Nucleus accumbens (tissue), 56 donors: ENCODE measurements around the gene IBTK.
"Not testable (repeated sequence)": the region's sequence is repeated elsewhere in the genome, so short reads cannot be mapped to it uniquely, and the experiment has no call there.

Source experiments
- DNase-seq, 56 donors: peaks; one replicate each; lab custom pipeline; 2025; lab: John Stamatoyannopoulos, UW

Gene IBTK

GRCh38 chr6:82179415-82179814, 68.1 kb downstream of the IBTK start:
- DNase-seq: no peak

- DNase-seq: no peak
Observed at GRCh38 chr6:82178759-82179112, 68.8 kb downstream of the IBTK start.

DNA sequence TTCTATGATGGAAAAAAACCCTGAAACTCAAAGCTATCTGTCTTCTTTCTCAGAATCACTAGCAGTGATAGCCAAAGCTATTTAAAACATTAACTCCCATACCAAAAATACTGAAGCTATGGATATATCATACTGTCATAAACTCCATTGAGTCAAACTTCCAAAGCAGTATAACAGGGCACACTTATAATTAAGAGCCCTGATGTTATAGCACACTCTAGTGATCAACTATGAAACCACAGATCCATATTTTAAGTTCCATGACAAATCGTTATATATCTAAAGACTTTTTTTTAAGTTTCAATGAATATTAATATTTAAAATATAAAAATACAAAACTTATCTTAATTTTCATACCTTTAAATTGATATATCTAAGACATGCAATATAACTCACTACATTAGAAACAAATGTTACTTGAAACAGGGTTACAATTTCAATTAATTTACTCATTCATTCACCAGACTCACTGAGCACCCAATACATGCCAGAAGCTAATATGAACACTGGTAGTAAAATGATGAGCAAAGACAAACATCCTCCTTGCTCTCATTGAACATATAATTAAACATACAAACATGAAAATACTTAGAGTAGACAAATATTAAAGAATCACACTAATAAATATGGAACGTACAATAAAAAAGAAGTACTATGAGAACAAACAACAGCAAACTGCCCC, 69.3 kb downstream of the IBTK start:
- DNase-seq: no peak

DNA sequence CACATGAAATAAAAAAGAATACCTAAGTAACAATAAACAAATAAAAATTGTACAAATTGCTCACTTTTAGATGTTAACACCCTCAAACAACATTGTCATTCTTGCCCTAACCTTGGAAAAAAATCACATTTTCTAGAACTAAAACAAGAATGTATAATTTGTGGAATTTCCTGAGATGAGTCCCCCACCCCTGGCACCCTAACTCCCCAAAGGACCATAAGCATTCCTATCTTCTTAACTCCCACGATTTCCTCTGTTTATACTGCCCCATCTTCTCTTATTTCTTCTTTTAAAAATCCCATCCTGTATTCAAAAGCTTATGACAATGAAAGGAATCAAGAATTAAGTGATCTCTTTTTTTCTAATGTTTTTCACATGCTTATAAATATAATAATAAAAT, 70.9 kb downstream of the IBTK start:
- no peak for DNase-seq

GRCh38 chr6:82172594-82172993, 75.0 kb downstream of the IBTK start:
- DNase-seq: no peak

GRCh38 chr6:82169138-82169876, 78.2 kb downstream of the IBTK start:
- DNase-seq: no peak

DNA sequence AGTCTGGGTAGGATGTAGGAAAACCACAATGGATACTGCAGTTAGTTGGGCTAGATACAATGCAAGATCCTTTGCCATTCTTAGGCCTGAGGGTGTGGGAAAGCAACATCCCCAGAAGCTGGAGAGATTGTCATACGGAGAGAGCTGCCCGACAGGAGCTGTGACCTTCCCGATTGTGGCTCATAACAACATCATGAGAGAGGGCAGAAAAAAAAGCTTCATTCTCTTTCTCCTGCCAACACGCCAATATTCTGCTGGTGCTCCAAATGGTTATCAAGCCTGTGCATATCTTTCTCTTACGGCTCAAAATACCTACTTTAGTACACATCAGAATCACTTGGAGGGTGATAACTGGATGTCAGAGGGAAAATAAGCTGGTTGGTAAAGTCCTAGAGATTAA, 81.1 kb downstream of the IBTK start:
- DNase-seq: no peak

DNA sequence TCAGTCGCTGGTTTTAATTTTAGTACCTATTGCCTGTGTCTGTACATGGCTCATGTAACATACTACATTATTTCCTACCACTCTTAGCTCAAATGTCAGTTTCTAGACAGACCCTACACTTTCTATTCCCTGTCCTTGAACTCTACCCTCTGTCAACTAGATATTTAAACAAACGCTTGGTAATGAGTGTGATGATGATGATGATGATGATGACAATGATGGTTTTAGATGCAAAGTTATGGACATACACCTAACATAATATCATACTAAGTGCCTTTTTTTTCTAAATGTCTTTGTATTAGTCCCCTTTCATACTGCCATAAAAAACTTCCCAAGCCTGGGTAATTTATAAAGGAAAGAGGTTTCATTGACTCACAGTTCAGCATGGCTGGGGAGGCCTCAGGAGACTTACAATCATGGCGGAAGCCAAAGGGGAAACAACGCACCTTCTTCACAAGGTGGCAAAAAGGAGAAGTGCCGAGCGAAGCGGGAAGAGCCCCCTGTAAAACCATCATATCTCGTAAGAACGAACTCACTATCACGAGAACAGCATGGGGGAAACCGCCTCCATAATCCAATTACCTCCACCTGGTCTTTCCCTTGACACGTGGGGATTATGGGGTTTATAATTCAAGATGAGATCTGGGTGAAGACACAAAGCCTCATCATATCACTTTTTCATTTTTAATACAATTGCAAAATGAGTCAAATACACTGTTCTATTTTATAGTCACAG, 87.1 kb downstream of the IBTK start:
- no peak for DNase-seq

GRCh38 chr6:82152786-82153185, 94.8 kb downstream of the IBTK start:
- DNase-seq: not testable (repeated sequence)

DNA sequence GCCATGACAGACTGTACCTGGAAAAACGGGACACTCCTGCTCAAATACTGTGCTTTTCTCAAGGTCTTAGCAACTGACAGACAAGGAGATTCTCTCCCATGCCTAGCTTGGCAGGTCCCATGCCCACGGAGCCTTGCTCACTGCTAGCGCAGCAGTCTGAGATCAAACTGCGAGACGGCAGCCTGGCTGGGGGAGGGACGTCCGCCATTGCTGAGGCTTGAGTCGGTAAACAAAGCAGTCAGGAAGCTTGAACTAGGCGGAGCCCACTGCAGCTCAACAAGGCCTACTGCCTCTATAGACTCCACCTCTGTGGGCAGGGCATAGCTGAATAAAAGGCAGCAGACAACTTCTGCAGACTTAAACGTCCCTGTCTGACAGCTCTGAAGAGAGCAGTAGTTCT, 96.4 kb downstream of the IBTK start:
- DNase-seq: not testable (repeated sequence)

DNA sequence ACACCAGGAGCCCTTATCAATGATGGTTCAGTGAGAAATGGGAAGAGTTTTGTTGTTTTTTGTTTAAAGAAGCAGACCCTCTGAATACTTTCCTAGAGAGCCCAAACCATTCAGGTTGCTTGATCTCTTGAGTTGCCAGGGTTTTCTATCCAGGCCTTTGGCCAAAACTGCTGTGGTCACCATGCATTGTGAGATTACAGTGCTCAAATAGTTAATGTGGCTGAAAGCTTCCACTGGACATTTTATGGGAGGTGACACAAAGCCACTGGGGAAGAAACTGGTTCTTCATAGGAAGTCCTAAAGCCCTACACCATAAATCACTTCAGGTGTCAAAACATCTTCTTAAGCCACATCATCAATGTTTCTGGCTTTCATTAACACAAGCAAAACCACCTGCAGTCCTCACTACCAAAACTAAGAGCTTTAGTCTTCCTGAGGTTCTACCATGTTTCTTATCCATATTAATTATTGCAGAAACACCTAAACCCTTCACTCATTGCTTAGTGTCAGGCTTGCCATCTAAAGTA, 101.6 kb downstream of the IBTK start:
- no peak for DNase-seq

DNA sequence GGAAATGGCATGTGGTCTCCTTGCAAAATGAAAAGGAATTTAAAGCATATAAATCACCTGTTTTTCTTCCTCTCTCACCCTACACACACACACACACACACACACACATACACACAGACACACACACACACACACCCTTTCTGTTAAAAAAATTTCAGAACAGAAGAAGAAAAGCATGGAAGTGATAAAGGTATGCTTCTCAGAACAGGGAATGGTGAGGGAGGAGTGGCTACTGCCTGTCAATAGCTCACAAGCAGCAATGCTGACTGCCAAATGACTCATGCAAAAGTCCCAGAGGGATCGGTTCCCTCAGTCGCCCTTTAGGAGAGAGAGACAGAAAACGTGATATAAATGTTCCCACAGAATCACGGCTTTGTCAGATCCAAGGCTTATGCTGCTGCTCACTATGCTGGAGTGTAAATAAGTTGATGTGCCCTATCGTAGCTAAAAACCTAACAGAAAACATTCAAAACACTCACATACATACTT, 102.6 kb downstream of the IBTK start:
- peak in 6 of 56 donors; percentile 4 to 30 (median 11) for DNase-seq

DNA sequence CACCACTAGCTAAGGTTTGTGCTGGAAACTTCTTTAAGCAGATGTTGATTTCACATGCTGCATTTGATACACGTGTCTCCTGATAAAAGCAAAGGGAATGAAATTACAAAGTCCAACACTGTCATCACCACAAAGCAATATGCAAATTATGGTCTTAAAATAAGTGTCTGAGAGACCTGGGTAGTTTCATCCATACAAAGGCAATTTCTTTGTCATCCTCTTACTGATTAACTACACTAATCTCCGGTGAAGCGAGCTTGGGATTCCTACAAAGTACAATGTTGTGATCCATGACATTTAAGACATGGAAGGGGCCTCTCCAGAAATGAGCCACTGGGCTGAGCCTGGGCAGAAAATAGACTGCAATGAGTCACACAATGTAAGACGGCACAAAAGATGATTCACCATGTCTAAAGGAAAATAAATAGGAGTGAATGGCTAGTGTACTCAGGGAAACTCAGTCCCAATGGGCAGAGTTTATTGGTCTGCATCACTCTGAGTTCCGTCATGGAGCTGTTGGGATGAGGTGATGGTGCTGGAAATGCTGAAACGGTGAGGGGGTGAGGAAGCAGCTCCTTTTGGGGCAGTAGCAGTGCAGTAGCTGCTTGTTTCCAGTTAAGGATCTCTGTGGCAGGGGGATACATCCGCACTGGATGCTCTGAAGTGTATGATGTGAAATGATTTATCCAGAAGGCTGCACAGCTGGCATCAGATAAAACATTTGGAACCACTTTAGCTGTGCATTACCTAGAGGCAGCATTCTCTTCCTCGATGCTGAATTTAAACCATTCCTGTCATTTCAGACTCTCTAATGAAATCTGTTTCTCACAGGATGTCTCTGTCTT, 103.3 kb downstream of the IBTK start:
- DNase-seq: peak in 2 of 56 donors; percentile 3 to 31

GRCh38 chr6:82143041-82143481, 104.5 kb downstream of the IBTK start:
- DNase-seq: no peak

GRCh38 chr6:82142524-82142923, 105.0 kb downstream of the IBTK start:
- no peak for DNase-seq

GRCh38 chr6:82138075-82138791, 109.3 kb downstream of the IBTK start:
- DNase-seq: no peak

DNA sequence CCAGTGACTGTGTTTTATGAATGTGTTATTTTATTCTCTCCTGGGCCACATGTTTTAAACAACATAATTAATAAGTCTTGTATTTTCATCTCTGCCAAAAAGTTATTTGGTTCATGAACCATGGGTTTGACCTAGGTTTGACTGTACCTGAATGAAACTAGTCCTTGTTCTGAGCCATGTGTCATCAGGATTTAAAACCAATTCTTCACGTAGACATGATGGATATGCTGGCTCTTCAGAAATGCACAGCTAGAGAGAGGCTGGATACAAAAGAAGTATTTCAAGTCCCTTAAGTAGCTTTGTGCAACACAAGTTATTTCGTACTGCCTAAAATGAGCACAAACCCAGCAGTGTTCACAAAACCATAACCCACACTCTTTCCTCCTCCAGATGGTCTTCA, 116.1 kb downstream of the IBTK start:
- no peak for DNase-seq

GRCh38 chr6:82129797-82130196, 117.7 kb downstream of the IBTK start:
- DNase-seq: no peak

DNA sequence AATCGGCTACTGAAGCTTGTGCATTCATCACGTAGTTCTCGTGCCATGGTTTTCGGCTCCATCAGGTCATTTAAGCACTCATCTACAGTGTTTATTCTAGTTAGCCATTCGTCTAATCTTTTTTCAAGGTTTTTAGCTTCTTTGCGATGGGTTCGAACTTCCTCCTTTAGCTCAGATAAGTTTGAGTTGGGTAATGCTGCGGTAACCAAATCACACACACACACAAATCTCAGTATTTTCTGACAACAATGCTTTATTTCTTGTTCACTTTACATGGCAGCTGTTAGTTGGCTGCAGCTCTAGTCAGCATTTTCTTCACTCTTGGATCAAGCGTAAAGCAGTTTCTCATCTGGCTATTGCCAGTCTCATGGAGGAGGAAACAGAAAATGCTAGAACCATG, 118.6 kb downstream of the IBTK start:
- not testable (repeated sequence) for DNase-seq

DNA sequence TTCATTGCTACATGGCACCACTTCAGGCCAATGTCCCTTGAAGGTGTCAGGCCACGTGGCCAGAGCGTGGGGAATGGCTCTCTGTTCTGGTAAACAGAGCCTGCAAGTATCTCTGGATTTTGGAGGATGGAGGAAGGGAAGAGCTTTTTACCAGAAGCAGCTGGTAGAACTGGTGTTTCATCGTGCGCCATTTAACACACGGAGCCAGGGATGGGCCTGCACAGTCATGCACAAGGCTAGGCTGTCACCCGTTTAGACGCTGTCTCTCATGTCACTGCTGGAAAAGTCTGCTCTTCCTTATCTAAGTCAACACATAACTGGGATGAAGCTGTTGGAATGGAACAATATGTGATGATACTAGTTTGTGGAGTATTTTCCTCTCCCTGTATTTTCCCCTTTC, 123.9 kb downstream of the IBTK start:
- no peak for DNase-seq
